GM23338 (cell line): ENCODE measurements around the gene HYKK. TPM values are rescaled to one million over a fixed set of nuclear protein-coding genes. Genes with fewer than 3 reads are reported as not detected.

ENCODE experiments used
- ATAC-seq: fragments of 200-7000 bp; cut with Tn5 transposase; 3 replicates; pipeline ENCODE4 v1.9.1; 2020
- DNase-seq: peaks from one replicate; pipeline ENCODE4 v3.0.0-alpha.2; 2015; ENCODE audit warnings: low spot score
- H2AFZ ChIP-seq: fragments of 200-600 bp; sonication (generic); 2 replicates; pipeline ENCODE4 v1.8.0; 2016; ENCODE audit warnings: antibody characterized with exemption, mild to moderate bottlenecking, moderate library complexity
- H3F3A ChIP-seq: fragments of 200-600 bp; sonication (generic); replicated peaks from 2 replicates; pipeline ENCODE4 v1.8.0; 2017; ENCODE audit warnings: antibody characterized with exemption, mixed run types, low read depth
- H3K27ac ChIP-seq: fragments of 200-600 bp; sonication (generic); 2 replicates; pipeline ENCODE4 v1.6.1; 2016; ENCODE audit warnings: low read depth
- H3K27me3 ChIP-seq: fragments of 200-600 bp; sonication (generic); 2 replicates; pipeline ENCODE4 v1.8.0; 2016; ENCODE audit warnings: mild to moderate bottlenecking, mixed run types, moderate library complexity; ENCODE audit not compliant: insufficient read depth
- H3K36me3 ChIP-seq: fragments of 200-600 bp; sonication (generic); 2 replicates; pipeline ENCODE4 v1.8.0; 2016; ENCODE audit warnings: mild to moderate bottlenecking; ENCODE audit not compliant: insufficient read depth
- H3K4me1 ChIP-seq: fragments of 200-600 bp; sonication (generic); 2 replicates; pipeline ENCODE4 v1.8.0; 2016; ENCODE audit warnings: mild to moderate bottlenecking, moderate library complexity; ENCODE audit not compliant: insufficient read depth
- H3K4me2 ChIP-seq: fragments of 200-600 bp; sonication (generic); 2 replicates; pipeline ENCODE4 v1.7.1; 2017; ENCODE audit warnings: mixed run types
- H3K4me3 ChIP-seq: fragments of 200-600 bp; sonication (generic); 2 replicates; pipeline ENCODE4 v1.6.1; 2016; ENCODE audit warnings: mixed run types
- H3K79me2 ChIP-seq: fragments of 200-600 bp; sonication (generic); replicated peaks from 2 replicates; pipeline ENCODE4 v1.8.0; 2017; ENCODE audit warnings: mild to moderate bottlenecking; ENCODE audit not compliant: insufficient read depth
- H3K9me2 ChIP-seq: fragments of 200-600 bp; sonication (generic); 2 replicates; pipeline ENCODE4 v1.8.0; 2017; ENCODE audit not compliant: insufficient read depth
- H4K20me1 ChIP-seq: fragments of 200-600 bp; sonication (generic); replicated peaks from 2 replicates; pipeline ENCODE4 v1.8.0; 2017; ENCODE audit warnings: mild to moderate bottlenecking; ENCODE audit not compliant: insufficient read depth
- H3K27ac Mint-ChIP-seq: 2 replicates; pipeline ENCODE4 v1.8.0; 2020; ENCODE audit warnings: inconsistent platforms, mild to moderate bottlenecking, moderate library complexity, mixed read lengths
- H3K27me3 Mint-ChIP-seq: 3 replicates; pipeline ENCODE4 v1.8.0; 2022; ENCODE audit warnings: low read depth, mild to moderate bottlenecking, moderate library complexity, mixed read lengths, inconsistent platforms; ENCODE audit not compliant: insufficient read depth, poor library complexity
- H3K36me3 Mint-ChIP-seq: 3 replicates; pipeline ENCODE4 v1.8.0; 2021; ENCODE audit warnings: low read depth, mild to moderate bottlenecking, inconsistent platforms, moderate library complexity, mixed read lengths
- H3K4me1 Mint-ChIP-seq: 3 replicates; pipeline ENCODE4 v1.8.0; 2020; ENCODE audit warnings: mild to moderate bottlenecking, inconsistent platforms, mixed read lengths
- H3K4me3 Mint-ChIP-seq: 3 replicates; pipeline ENCODE4 v1.8.0; 2021; ENCODE audit warnings: moderate library complexity, mild to moderate bottlenecking, inconsistent platforms, mixed read lengths
- H3K9me3 Mint-ChIP-seq: 3 replicates; pipeline ENCODE4 v1.8.0; 2020; ENCODE audit warnings: moderate library complexity, mild to moderate bottlenecking, inconsistent platforms, mixed read lengths
- CREB1 ChIP-seq: fragments of 250-450 bp; sonication (Bioruptor Pico); IDR thresholded peaks from 2 replicates; pipeline ENCODE4 v1.5.0; 2020; ENCODE audit warnings: low read depth, mild to moderate bottlenecking, moderate library complexity
- ETS1 ChIP-seq: IDR thresholded peaks from 2 replicates; pipeline ENCODE4 v1.6.1; 2016; ENCODE audit warnings: antibody characterized with exemption
- JUNB ChIP-seq: IDR thresholded peaks from one replicate; pipeline ENCODE4 v1.6.1; 2016; ENCODE audit warnings: antibody characterized with exemption; ENCODE audit not compliant: unreplicated experiment
- POLR2AphosphoS5 ChIP-seq: IDR thresholded peaks from 2 replicates; pipeline ENCODE4 v1.6.1; 2016; ENCODE audit warnings: antibody characterized with exemption, low read depth
- STAT1 ChIP-seq: IDR thresholded peaks from one replicate; pipeline ENCODE4 v1.6.1; 2016; ENCODE audit warnings: antibody characterized with exemption; ENCODE audit not compliant: unreplicated experiment
- ZNF331 ChIP-seq: fragments of 250-450 bp; sonication (Bioruptor Pico); IDR thresholded peaks from 2 replicates; pipeline ENCODE4 v1.5.0; 2020; ENCODE audit warnings: low read depth, mild to moderate bottlenecking, moderate library complexity
- polyA plus RNA-seq: library from polyadenylated mRNA; unstranded; fragments of >200 nt; fragmentation: Nextera tagmentation; extraction: Ambion mirVana; gene quantifications from 2 replicates; pipeline ENCODE4 v1.2.1, GENCODE V29; 2016
- total RNA-seq: library from RNA; depleted of rRNA; stranded (reverse); fragments of >200 nt; shearing (Covaris generic); gene quantifications from 2 replicates; pipeline ENCODE4 v1.2.3, GENCODE V29; 2014

Gene HYKK
- total and polyA plus RNA-seq, 2 experiments from 2014 or later: 2.9 to 5.5 TPM

- Histone ChIP-seq H2AFZ (no peak overlapping the region), H3K4me2 (no peak overlapping the region), H3F3A (no peaks in the 10 kb centered on the region), H3K36me3 (peaks cover 52% of the 10 kb centered on the region), H3K27me3 (no peaks in the 10 kb centered on the region), H4K20me1 (peaks cover 27% of the 10 kb centered on the region), H3K79me2 (peaks cover 22% of the 10 kb centered on the region), H3K9me2 (peaks cover 3% of the 10 kb centered on the region; the same call in 1 of the 2 replicates), H3K4me3 (no peak overlapping the region), H3K27ac (no peak overlapping the region; the same call in 1 of the 2 replicates), H3K4me1 (peaks cover 8% of the 10 kb centered on the region; the same call in 1 of the 2 replicates)
- Mint-ChIP-seq H3K27me3 (peaks cover 9% of the 10 kb centered on the region), H3K36me3 (peaks cover 55% of the 10 kb centered on the region), H3K9me3 (no peaks in the 10 kb centered on the region; the same call in 2 of the 3 replicates), H3K27ac (no peak overlapping the region), H3K4me3 (no peak overlapping the region), H3K4me1 (peaks cover 9% of the 10 kb centered on the region)
- DNase-seq (no peak), ATAC-seq (no peak)
- TF ChIP-seq CREB1 (CRISPR knock-in tag) (no peak), STAT1 (no peak), ZNF331 (CRISPR knock-in tag) (no peak), POLR2AphosphoS5 (no peak)
Measured at GRCh38 chr15:78542647-78543046, 35.3 kb downstream of the HYKK start.

GRCh38 chr15:78550194-78550593 is 42.8 kb downstream of the HYKK start:
- Histone ChIP-seq H3K9me2 (no peaks in the 10 kb centered on the region), H4K20me1 (peaks cover 13% of the 10 kb centered on the region; the same call in 1 of the 2 replicates), H3K27ac (no peak overlapping the region; the same call in 1 of the 2 replicates), H3K79me2 (no peaks in the 10 kb centered on the region), H3K36me3 (peaks cover 33% of the 10 kb centered on the region), H3K4me3 (no peak overlapping the region), H3K4me2 (no peak overlapping the region), H2AFZ (no peak overlapping the region), H3K4me1 (no peaks in the 10 kb centered on the region), H3F3A (no peaks in the 10 kb centered on the region), H3K27me3 (no peaks in the 10 kb centered on the region)
- Mint-ChIP-seq H3K9me3 (no peaks in the 10 kb centered on the region), H3K27me3 (peaks cover under 1% of the 10 kb centered on the region), H3K4me3 (no peak overlapping the region), H3K27ac (no peak overlapping the region; the same call in 1 of the 2 replicates), H3K4me1 (no peaks in the 10 kb centered on the region; the same call in 2 of the 3 replicates), H3K36me3 (peaks cover 55% of the 10 kb centered on the region)
- ATAC-seq (no peak), DNase-seq (no peak)
- TF ChIP-seq STAT1 (no peak), POLR2AphosphoS5 (no peak), JUNB (no peak)

GRCh38 chr15:78550815-78551214 is 43.4 kb downstream of the HYKK start:
- Histone ChIP-seq H3K27me3 (no peaks in the 10 kb centered on the region), H3K79me2 (no peaks in the 10 kb centered on the region), H2AFZ (no peak overlapping the region), H3K4me1 (no peaks in the 10 kb centered on the region), H4K20me1 (peaks cover 8% of the 10 kb centered on the region; the same call in 1 of the 2 replicates), H3F3A (no peaks in the 10 kb centered on the region), H3K36me3 (peaks cover 27% of the 10 kb centered on the region; the same call in 1 of the 2 replicates), H3K27ac (no peak overlapping the region), H3K4me3 (no peak overlapping the region), H3K9me2 (no peaks in the 10 kb centered on the region), H3K4me2 (no peak overlapping the region)
- Mint-ChIP-seq H3K4me1 (no peaks in the 10 kb centered on the region; the same call in 2 of the 3 replicates), H3K36me3 (peaks cover 49% of the 10 kb centered on the region), H3K4me3 (no peak overlapping the region), H3K27ac (no peak overlapping the region), H3K9me3 (no peaks in the 10 kb centered on the region), H3K27me3 (peaks cover 3% of the 10 kb centered on the region)
- DNase-seq (no peak), ATAC-seq (no peak)
- TF ChIP-seq CREB1 (CRISPR knock-in tag) (no peak), POLR2AphosphoS5 (no peak), ETS1 (no peak)
